Activated CD8-positive, alpha-beta memory T cell treated with anti-CD3 and anti-CD28 coated beads, Interleukin-2, amount 50 U/mL, for 24 hours (primary cell): ENCODE measurements around the gene PDZRN3.
"Not testable (repeated sequence)": the region's sequence is repeated elsewhere in the genome, so short reads cannot be mapped to it uniquely, and the experiment has no call there.

Source experiments
- DNase-seq: peaks from one replicate; pipeline ENCODE4 v3.0.0-alpha.2; 2020; ENCODE audit errors: extremely low read depth

PDZRN3 gene

GRCh38 chr3:73492186-73492585 is 132.6 kb downstream of the PDZRN3 start:
- DNase-seq: no peak

GRCh38 chr3:73491287-73491662 is 133.5 kb downstream of the PDZRN3 start:
- no peak for DNase-seq

- DNase-seq: no peak
Measured at GRCh38 chr3:73490453-73491286, 134.1 kb downstream of the PDZRN3 start.

DNA sequence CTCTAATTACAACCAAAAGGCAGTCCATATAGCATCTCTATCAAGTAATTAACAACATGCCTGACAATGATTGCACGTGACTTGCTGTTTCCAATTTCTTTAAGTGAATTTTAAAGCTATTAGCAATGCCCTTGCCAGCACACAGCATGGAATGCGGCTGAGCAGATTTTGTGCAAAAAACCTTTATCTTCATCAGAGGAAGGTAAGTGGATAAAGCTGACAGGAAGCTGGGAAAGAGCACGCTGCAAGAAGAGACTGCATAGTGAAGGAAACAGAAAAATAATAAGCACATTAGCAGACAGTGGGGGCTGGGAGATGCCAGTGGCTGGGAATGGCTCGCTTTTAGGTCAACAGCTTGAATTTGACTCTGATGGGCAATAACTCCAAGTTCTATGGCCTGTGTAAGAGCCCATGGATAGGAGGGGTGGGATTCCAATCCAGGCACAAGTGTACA is 138.8 kb downstream of the PDZRN3 start:
- DNase-seq: no peak

- DNase-seq: no peak
Measured at GRCh38 chr3:73484656-73485248, 140.0 kb downstream of the PDZRN3 start.

DNA sequence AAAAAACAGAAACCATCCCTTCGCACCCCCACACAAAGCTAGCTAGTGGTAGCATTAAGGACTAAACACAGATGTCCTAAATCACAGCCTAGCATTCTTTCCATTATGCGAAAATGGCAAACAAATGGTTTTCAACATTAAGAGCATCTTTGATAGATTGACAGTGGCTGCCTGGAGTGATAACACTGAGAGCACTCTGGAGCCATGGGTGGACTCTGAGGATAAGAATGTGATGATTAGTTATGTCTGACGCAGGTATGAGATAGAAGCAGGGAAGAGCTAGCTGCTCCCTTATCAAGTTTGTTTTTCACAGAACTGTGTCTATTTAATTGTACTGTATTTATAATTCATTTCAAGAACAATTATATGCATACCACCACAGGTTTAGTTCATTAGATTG is 142.9 kb downstream of the PDZRN3 start:
- no peak for DNase-seq

- DNase-seq: no peak
Measured at GRCh38 chr3:73480187-73480672, 144.5 kb downstream of the PDZRN3 start.

DNA sequence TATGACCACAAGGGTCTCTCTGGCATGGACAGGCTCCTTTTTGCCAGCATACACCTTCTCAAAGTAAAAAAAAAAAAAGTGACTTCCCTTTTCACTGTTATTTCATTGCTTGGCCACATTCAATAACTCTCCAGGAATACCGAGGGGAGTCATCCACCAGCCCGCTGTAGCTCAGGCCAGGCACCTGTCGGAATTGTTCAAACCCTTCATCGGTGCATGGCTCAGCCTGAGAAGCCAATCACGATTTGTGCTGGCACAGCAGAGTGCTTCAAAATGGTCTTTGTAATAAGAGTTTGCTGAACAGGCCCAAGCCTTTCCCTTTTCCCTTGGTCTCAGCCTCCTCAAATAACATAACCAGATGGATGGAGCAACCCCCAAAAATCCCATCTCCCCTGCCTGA is 145.4 kb downstream of the PDZRN3 start:
- DNase-seq: no peak

- no peak for DNase-seq
Measured at GRCh38 chr3:73478858-73479257, 145.9 kb downstream of the PDZRN3 start.

DNA sequence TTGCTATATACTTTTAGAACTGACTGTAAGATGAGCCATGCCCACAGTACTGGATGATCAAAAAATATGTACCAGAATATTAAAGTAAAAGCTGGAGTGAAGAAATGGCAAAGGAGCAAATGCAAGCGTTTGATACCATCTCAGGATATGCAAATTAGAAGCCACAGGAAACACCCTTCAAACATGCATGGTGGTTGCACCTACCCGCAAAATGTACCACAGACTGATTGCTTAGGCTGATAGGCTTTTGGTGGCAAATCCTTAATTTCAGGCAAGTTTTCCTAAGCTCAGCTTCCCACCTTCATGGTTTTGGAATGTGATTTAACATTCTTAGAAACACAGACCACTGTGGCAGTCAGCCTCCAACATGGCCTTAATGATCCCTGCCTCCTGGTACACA is 149.0 kb downstream of the PDZRN3 start:
- no peak for DNase-seq

GRCh38 chr3:73475175-73475574 is 149.6 kb downstream of the PDZRN3 start:
- no peak for DNase-seq

DNA sequence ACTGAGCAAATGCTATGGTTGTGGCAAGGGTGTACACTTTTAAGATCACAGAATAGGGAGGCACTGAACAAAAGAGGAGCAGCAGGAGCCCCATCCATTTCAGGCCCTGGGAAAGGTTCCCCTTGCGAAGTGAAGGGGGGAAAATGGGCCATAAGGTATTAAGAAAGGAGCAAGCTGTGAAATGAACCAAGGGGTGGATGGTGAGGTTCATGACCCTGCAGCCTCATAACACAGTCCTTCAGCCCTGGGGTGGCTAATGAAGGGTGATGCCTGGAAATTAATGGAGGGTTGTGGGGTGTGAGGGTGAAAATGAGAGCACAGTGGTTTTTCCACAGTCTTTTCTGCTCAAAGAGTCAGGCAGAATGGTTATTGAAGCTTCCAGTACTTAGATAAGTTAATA is 150.1 kb downstream of the PDZRN3 start:
- DNase-seq: no peak

DNA sequence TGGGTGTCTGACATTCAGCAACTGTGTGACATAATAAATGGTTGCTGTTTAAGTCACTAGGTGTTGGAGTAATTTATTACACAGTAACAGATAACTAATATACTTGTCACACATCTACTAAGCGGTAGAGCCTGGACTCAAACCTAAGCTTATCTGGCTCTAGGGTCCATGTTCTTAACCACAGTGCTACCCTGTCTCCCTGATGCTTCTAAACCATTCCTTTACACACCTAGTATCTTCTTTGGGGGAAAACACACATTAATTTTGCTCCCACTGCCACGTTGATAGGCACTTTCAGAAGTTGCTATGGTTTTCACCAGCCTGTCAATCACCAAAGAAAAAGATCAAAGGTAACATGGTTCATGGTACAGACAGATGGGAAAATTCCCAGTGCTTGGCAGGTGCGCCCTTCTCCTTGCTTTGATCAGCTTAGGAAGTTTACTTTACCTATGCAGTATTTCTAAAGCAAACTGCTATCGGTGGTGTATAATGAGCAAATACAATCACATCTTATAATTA is 150.8 kb downstream of the PDZRN3 start:
- no peak for DNase-seq

DNA sequence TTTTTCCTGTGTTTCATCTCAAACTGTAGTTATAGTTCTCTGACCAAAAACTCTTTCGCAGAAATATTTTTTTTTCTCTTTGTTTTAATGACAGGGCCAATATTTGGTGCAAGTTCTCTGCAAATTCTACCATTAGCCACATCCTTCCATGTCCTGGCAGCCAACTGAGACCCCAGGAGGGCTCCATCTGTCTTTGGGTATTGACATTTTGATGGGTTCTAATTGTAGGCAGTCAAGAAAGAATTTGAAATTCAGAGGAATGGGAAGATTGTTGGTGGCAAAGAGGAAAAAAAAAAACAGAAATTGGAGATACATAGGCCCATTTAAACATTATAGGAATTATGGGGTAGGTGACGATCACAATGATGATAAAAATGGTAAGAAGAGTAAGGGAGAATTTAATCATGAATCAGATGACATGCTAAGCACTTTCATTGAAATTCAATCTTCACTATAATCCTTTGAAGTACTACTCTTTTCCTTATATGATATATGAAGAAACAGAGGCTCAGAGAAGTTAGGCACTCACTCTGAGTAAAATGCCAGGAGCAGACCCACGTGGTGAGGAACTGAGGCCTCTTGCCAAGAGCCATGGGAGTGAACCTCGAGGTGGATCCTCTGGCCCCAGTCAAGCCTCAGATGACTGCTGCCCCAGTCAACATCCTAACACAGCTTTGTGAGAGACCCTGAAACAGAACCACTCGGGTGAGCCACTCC is 151.4 kb downstream of the PDZRN3 start:
- DNase-seq: no peak

DNA sequence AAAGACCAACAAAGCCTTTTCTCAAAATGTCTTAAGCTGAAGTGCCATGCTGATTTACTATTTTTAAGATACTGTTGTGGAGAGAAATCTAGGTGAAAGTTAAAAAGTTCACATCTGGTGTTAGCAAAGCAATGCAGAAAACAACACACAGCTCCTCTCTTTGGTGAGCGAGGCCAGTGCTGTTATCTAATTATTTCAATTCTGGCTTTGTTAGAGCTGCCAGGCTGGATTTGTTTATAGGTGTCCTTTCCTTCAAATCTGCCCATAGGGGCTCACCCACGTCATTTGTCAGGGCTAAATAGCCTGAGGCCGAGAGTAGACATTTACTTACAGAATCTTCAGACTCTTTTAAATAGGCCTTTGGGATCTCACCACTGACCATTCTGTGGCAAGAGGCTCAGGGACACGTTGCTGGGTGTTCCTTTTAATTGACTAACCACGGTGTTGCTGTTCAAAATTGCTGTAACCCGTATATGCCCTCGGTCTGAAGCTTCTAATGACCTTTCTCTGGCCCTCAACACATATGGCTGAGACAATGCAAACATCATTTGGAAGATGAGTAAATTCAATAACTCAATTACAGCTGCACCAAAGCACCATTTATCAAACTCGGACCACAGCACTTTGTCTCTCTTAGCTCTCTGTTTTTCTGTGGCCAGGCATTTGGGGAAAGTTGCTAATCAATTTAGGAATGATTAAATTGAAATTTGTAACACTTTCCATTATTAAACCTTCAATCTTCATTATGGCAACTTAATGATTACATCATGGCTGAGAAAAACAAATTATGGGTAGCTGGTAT is 152.6 kb downstream of the PDZRN3 start:
- DNase-seq: no peak

DNA sequence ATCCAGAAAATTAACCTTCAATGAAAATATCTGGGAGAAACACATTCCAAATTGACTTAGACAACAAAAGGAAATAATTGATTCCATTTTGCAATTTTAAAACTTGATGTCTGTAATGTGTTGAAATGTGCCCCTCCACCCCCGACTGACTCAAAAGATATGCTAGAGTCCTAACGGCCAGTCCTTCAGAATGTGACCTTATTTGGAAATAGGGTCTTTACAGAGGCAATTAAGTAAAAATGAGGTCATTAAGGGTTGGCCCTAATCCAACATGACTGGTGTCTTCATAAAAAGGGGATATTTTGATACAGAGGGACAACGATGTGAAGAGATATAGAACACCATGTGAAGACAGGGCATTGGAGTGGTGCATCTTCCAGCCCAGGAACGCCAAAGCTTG is 153.9 kb downstream of the PDZRN3 start:
- no peak for DNase-seq

DNA sequence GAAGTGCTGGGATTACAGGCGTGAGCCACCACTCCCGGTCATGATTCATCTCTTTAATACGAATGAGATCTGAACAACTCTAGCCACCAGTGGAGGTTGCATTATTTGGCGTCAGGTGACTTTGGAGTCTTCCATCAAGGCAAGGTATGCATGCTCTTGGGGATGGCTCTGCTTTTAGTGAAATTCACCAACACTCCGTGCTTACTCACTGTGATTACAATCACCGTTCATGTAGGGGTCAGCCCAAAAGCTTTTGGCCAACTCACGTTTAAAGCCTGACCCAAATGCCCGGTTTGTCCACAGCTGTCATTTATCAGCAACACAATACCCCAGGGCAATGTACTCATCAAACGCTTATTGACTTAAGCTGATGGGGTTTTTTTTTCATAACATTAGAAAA is 155.4 kb downstream of the PDZRN3 start:
- no peak for DNase-seq

- no peak for DNase-seq
Measured at GRCh38 chr3:73467211-73467610, 157.5 kb downstream of the PDZRN3 start.

GRCh38 chr3:73465926-73466325 is 158.8 kb downstream of the PDZRN3 start:
- DNase-seq: no peak

DNA sequence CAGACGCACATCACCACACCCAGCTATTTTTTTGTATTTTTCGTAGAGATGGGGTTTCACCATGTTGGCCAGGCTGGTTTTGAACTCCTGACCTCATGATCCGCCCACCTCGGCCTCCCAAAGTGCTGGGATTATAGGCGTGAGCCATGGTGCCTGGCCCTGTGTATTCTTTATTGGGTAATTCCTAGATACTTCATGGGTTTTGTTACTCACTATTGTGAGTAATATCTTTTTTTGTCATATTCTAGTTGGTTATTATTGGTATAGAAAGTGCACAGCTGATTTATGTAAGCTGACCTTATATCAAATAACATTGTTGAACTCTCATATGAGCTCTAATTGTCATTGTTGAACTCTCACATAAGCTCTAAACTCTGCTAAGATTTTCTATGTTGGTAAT is 160.6 kb downstream of the PDZRN3 start:
- not testable (repeated sequence) for DNase-seq

DNA sequence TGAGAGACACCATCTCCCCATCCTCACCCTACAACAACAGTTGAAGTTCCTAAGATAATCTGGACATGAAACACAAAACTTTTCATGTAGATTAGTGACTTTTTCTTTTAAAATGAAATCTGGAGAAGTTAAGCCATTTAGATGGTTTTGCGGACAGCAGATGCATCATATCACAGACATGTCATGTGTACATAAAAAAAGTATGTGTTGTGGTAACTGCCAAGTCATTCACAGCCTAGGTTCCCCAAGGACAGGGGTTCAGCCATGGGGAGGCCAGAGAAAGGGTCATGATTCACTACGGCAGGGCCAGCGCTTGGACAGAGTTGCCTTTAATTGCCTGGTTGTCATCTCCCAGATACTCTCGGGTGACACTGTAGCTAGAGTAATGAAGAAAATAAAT is 163.2 kb downstream of the PDZRN3 start:
- DNase-seq: no peak

DNA sequence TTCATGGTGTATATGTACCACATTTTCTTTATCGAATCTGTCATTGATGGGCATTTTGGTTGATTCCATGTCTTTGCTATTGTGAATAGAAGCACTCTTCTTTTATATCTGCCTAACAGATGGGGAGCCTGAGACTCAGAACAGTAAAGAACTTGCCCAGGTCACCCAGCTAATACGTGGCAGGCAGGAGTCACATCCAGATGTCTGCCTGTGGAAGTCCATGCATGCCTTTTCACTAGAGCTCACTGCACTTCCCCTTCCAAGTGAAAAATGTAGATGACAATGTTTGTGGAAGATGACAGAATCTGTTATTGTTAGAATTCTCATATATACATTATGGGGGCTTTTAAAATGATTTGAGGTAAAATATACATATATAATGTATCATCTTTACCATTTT is 165.0 kb downstream of the PDZRN3 start:
- DNase-seq: no peak
